ENCODE data around the gene TFDP1. TPM values are rescaled to one million over a fixed set of nuclear protein-coding genes. Genes with fewer than 3 reads are reported as not detected.

The TFDP1 gene
- total and polyA plus RNA-seq, 3 donors from 2014 or later = 72.4 to 135 (median 73.1) TPM

DNA sequence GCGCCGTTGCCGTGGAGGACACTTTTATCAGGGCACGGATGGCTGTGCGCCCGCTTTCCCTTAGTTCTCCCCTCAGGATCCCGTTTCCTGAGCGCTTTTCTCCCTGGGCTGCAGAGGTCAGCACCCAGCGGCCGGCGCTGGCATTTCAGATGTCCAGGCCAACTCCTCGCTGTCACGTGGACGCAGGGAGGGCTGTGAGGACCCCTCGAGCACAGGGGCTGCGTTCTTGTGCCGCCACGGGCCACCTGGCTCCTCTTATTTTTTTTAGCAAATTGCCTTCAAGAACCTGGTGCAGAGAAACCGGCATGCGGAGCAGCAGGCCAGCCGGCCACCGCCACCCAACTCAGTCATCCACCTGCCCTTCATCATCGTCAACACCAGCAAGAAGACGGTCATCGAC, 51.2 kb downstream of the TFDP1 start:
- WGBS, 2 donors = 97% methylated on average over 25 of the region's 25 CpGs
- intact Hi-C loops (cut with DNase I; ENCODE audit: low total_unique reads) = no loop called here
- TF ChIP-seq, protein P1, sequence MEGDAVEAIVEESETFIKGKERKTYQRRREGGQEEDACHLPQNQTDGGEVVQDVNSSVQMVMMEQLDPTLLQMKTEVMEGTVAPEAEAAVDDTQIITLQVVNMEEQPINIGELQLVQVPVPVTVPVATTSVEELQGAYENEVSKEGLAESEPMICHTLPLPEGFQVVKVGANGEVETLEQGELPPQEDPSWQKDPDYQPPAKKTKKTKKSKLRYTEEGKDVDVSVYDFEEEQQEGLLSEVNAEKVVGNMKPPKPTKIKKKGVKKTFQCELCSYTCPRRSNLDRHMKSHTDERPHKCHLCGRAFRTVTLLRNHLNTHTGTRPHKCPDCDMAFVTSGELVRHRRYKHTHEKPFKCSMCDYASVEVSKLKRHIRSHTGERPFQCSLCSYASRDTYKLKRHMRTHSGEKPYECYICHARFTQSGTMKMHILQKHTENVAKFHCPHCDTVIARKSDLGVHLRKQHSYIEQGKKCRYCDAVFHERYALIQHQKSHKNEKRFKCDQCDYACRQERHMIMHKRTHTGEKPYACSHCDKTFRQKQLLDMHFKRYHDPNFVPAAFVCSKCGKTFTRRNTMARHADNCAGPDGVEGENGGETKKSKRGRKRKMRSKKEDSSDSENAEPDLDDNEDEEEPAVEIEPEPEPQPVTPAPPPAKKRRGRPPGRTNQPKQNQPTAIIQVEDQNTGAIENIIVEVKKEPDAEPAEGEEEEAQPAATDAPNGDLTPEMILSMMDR (IDR thresholded peaks at IDR 0.05) = no peak
- no peak for TF ChIP-seq POLR2A (IDR thresholded peaks at IDR 0.05)
- Histone ChIP-seq H3K4me3 (no peak overlapping the region), H3K36me3 (ENCODE audit: low read depth, missing control alignments) (no peaks in the 10 kb centered on the region), H3K27ac (no peak overlapping the region), H3K27me3 (no peaks in the 10 kb centered on the region), H3K9me3 (no peaks in the 10 kb centered on the region), H3K4me1 (no peaks in the 10 kb centered on the region)
- no peak for DNase-seq

DNA sequence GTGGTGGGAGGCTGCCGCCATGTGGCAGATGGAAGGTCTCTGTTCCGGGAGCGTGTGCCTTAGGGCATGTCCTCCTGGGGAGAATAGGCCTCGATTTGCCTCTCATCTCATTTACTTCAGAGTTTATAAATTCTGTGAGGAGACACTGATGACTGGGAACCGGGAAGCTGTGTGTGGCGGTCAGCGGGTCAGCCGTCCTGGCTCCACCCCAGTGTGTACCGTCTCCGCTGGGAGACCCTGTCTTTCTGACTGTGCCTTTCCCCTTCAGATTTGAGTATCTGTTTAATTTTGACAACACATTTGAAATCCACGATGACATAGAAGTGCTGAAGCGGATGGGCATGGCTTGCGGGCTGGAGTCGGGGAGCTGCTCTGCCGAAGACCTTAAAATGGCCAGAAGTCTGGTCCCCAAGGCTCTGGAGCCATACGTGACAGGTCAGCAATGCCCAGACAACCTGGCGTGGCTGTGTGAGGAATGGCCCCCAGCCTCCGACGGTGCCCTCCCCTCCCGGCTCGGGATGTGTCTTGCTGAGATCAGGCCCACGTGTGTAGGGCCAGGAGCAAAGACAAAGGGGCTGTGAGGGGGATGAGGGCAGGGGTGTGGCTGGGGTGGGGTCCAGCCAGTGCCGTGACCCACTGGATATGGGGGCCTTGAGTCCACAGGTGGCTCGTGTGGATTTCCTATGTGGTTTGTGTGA, 51.9 kb downstream of the TFDP1 start:
- 96 to 98% methylated on average over 20 to 24 of the region's 24 CpGs for WGBS, 2 donors
- H3K9me3 ChIP-seq = no peaks in the 10 kb centered on the region
- no peaks in the 10 kb centered on the region for H3K36me3 ChIP-seq (ENCODE audit: low read depth, missing control alignments)
- no peak overlapping the region for H3K4me3 ChIP-seq
- no peaks in the 10 kb centered on the region for H3K27me3 ChIP-seq
- TF ChIP-seq POLR2A (IDR thresholded peaks at IDR 0.05) = no peak
- TF ChIP-seq, protein P1 (IDR thresholded peaks at IDR 0.05) = no peak
- no peak overlapping the region for H3K27ac ChIP-seq
- H3K4me1 ChIP-seq = no peaks in the 10 kb centered on the region
- no peak for DNase-seq
- intact Hi-C loops (cut with DNase I; ENCODE audit: low total_unique reads) = no loop called here

DNA sequence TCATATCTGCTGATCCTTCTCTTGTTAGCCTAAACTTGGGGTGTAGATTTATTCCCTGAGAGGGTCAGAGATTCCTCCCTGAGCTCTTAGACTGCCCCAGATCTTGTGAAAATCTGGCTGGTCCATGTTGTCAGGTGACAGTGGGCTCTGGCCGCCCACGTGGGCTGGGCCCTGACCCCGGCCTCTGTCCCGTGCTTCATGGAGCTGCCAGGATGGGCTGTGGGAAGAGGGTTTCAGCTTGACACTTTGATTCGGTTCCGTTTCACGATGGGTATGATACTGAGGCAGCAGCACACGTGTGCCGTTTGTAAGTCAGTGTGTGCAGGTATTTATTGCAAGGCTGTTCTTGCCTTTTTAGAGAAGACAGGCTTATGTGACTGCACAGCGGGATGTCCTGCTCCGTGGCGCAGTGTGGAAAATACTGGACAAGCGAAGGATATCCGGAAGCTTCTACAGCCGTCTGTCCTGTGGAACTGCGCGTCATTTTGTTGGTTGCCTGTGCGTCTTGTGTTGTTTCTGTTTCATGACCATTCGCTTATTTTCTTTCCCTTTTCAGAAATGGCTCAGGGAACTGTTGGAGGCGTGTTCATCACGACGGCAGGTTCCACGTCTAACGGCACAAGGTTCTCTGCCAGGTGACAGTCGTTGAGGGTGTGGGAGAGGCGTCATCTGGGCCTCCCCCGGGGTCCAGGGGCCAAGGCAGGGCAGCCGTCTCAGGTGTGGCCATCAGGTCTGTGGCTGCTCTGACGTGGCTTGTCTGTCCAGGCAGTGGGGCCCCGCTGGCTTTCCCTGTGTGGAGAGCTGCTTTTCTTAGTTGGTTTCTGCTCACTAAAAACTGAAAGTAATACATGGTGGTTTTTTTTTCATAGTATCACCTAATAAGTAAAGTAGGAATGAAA, 53.0 kb downstream of the TFDP1 start:
- Histone ChIP-seq H3K27ac (no peak overlapping the region), H3K4me3 (no peak overlapping the region), H3K9me3 (no peaks in the 10 kb centered on the region), H3K4me1 (no peaks in the 10 kb centered on the region), H3K27me3 (no peaks in the 10 kb centered on the region), H3K36me3 (ENCODE audit: low read depth, missing control alignments) (no peaks in the 10 kb centered on the region)
- no peak for DNase-seq
- intact Hi-C loops (cut with DNase I; ENCODE audit: low total_unique reads) = no loop called here
- TF ChIP-seq, protein P1 (IDR thresholded peaks at IDR 0.05) = no peak
- no peak for TF ChIP-seq POLR2A (IDR thresholded peaks at IDR 0.05)
- WGBS, 2 donors = 92% methylated on average over 18 to 30 of the region's 30 CpGs

DNA sequence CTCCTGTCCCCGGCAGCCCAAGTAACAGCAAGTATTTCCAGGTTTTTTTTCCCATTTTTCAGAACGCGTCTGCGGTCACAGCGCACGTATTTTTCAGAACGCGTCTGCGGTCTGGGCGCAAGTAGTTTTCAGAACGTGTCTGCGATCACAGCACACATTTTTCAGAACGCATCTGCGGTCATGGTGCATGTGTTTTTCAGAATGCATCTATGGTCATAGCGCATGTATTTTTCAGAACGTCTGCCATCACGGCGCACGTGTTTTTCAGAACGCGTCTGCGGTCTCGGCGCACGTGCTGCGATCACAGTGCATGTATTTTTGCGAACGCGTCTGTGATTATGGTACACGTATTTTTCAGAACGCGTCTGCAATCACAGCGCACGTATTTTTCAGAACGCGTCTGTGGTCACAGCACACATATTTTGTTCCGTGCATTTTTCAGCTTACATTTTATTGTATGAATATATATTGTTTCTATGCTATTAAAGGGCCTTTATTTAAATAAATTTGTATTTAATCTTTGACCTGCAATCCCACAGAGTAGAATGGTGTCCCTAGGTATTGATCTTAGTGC, 53.7 kb downstream of the TFDP1 start:
- H3K36me3 ChIP-seq (ENCODE audit: low read depth, missing control alignments) = no peaks in the 10 kb centered on the region
- no peaks in the 10 kb centered on the region for H3K4me1 ChIP-seq
- TF ChIP-seq, protein P1 (IDR thresholded peaks at IDR 0.05) = no peak
- TF ChIP-seq POLR2A (IDR thresholded peaks at IDR 0.05) = no peak
- no peaks in the 10 kb centered on the region for H3K27me3 ChIP-seq
- intact Hi-C loops (cut with DNase I; ENCODE audit: low total_unique reads) = no loop called here
- no peaks in the 10 kb centered on the region for H3K9me3 ChIP-seq
- no peak overlapping the region for H3K4me3 ChIP-seq
- DNase-seq = no peak
- H3K27ac ChIP-seq = no peak overlapping the region
- 96 to 97% methylated on average over 37 of the region's 37 CpGs for WGBS, 2 donors
